Endothelial cell of hepatic sinusoid (primary cell): ENCODE data around the gene TSR3.
"Not testable (repeated sequence)": the region's sequence is repeated elsewhere in the genome, so short reads cannot be mapped to it uniquely, and the experiment has no call there.

Experiments
- in situ Hi-C: cut with HindIII; loops from 2 replicates; pipeline ENCODE4 v1.10.0; 2017; ENCODE audit warnings: low sequenced_read_pairs

Gene TSR3

GRCh38 chr16:1328136-1328535, 23.5 kb downstream of the TSR3 start:
- in situ Hi-C loops: not testable (repeated sequence)

GRCh38 chr16:1327619-1327947, 24.1 kb downstream of the TSR3 start:
- in situ Hi-C loops: no loop called here

- in situ Hi-C loops: no loop called here
Measured at GRCh38 chr16:1326946-1327618, 24.6 kb downstream of the TSR3 start.

GRCh38 chr16:1326391-1326790, 25.3 kb downstream of the TSR3 start:
- in situ Hi-C loops: no loop called here

GRCh38 chr16:1325673-1326371, 25.9 kb downstream of the TSR3 start:
- in situ Hi-C loops: no loop called here

GRCh38 chr16:1325261-1325660, 26.4 kb downstream of the TSR3 start:
- in situ Hi-C loops: no loop called here

- in situ Hi-C loops: no loop called here
Measured at GRCh38 chr16:1324286-1324826, 27.3 kb downstream of the TSR3 start.

GRCh38 chr16:1323296-1324239, 28.1 kb downstream of the TSR3 start:
- in situ Hi-C loops: no loop called here

GRCh38 chr16:1322407-1322806, 29.3 kb downstream of the TSR3 start:
- in situ Hi-C loops: no loop called here

- in situ Hi-C loops: no loop called here
Measured at GRCh38 chr16:1320658-1321240, 30.9 kb downstream of the TSR3 start.

- in situ Hi-C loops: no loop called here
Measured at GRCh38 chr16:1320097-1320496, 31.6 kb downstream of the TSR3 start.

- in situ Hi-C loops: no loop called here
Measured at GRCh38 chr16:1319041-1319440, 32.6 kb downstream of the TSR3 start.

GRCh38 chr16:1318268-1318545, 33.5 kb downstream of the TSR3 start:
- in situ Hi-C loops: no loop called here

- in situ Hi-C loops: no loop called here
Measured at GRCh38 chr16:1317479-1318267, 34.0 kb downstream of the TSR3 start.

- in situ Hi-C loops: no loop called here
Measured at GRCh38 chr16:1316033-1316405, 35.7 kb downstream of the TSR3 start.

GRCh38 chr16:1315081-1316032, 36.3 kb downstream of the TSR3 start:
- in situ Hi-C loops: no loop called here

- in situ Hi-C loops: no loop called here
Measured at GRCh38 chr16:1314399-1315068, 37.1 kb downstream of the TSR3 start.

GRCh38 chr16:1313721-1314369, 37.8 kb downstream of the TSR3 start:
- in situ Hi-C loops: no loop called here
